22Rv1 (cell line): ENCODE data around the gene RBBP6.
"Not testable (repeated sequence)": the region's sequence is repeated elsewhere in the genome, so short reads cannot be mapped to it uniquely, and the experiment has no call there.

Experiments used
- H3K27ac ChIP-seq: fragments of 450-650 bp; 2 replicates; pipeline ENCODE4 v1.5.1; 2017
- ZFX ChIP-seq: fragments of 450-650 bp; IDR thresholded peaks from 2 replicates; pipeline ENCODE4 v1.6.1; 2017; ENCODE audit warnings: antibody characterized with exemption, borderline replicate concordance
- TF ChIP-seq, protein P1 (sequence below): fragments of 450-650 bp; IDR thresholded peaks from 2 replicates; pipeline ENCODE4 v1.5.1; 2017; ENCODE audit warnings: mild to moderate bottlenecking

The RBBP6 gene

GRCh38 chr16:24612656-24613055 lies 73.3 kb downstream of the RBBP6 start:
- TF ChIP-seq ZFX: no peak
- no peak overlapping the region for H3K27ac ChIP-seq

DNA sequence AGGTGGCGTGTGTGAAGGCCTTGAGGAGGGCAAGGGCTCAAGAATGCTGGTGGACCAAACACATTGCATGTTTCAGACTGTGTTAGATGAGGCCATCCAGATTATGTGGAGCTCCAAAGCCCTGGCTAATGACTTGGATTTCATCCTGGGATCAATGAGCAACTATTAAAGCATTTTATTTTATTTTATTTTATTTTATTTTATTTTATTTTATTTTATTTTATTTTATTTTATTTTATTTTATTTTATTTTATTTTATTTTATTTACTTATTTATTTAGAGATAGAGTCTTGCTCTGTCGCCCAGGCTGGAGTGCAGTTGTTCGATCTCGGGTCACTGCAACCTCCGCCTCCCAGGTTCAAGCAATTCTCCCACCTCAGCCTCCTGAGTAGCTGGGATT lies 73.9 kb downstream of the RBBP6 start:
- not testable (repeated sequence) for H3K27ac ChIP-seq

- H3K27ac ChIP-seq: no peak overlapping the region
- TF ChIP-seq, protein P1, sequence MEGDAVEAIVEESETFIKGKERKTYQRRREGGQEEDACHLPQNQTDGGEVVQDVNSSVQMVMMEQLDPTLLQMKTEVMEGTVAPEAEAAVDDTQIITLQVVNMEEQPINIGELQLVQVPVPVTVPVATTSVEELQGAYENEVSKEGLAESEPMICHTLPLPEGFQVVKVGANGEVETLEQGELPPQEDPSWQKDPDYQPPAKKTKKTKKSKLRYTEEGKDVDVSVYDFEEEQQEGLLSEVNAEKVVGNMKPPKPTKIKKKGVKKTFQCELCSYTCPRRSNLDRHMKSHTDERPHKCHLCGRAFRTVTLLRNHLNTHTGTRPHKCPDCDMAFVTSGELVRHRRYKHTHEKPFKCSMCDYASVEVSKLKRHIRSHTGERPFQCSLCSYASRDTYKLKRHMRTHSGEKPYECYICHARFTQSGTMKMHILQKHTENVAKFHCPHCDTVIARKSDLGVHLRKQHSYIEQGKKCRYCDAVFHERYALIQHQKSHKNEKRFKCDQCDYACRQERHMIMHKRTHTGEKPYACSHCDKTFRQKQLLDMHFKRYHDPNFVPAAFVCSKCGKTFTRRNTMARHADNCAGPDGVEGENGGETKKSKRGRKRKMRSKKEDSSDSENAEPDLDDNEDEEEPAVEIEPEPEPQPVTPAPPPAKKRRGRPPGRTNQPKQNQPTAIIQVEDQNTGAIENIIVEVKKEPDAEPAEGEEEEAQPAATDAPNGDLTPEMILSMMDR: no peak
- TF ChIP-seq ZFX: no peak
Observed at GRCh38 chr16:24617502-24617901, 78.1 kb downstream of the RBBP6 start.
